BLaER1 treated with 17β-estradiol and CSF1 and Interleukin-3, amounts not matched to agents 10 nM and 100 nM (cell line): ENCODE data around the gene OSBPL5.
"Not testable (repeated sequence)": the region's sequence is repeated elsewhere in the genome, so short reads cannot be mapped to it uniquely, and the experiment has no call there.

Experiments used
- H3K27ac ChIP-seq, 11 experiments: shearing (Covaris generic); formaldehyde crosslinking; 2 replicates each; pipeline ENCODE4 v1.8.1; 2022
- H3K27me3 ChIP-seq, 11 experiments: shearing (Covaris generic); formaldehyde crosslinking; 2 replicates each; pipeline ENCODE4 v1.8.1; 2022
- H3K36me3 ChIP-seq, 11 experiments: shearing (Covaris generic); formaldehyde crosslinking; 2 replicates each; pipeline ENCODE4 v1.8.1; 2022
- H3K4me1 ChIP-seq, 10 experiments: shearing (Covaris generic); formaldehyde crosslinking; 2 replicates each; pipeline ENCODE4 v1.8.1; 2022
- H3K4me2 ChIP-seq, 11 experiments: shearing (Covaris generic); formaldehyde crosslinking; 2 replicates each; pipeline ENCODE4 v1.8.1; 2022
- H3K4me3 ChIP-seq, 10 experiments: shearing (Covaris generic); formaldehyde crosslinking; 2 replicates each; pipeline ENCODE4 v1.8.1; 2022
- H3K9ac ChIP-seq, 11 experiments: shearing (Covaris generic); formaldehyde crosslinking; 2 replicates each; pipeline ENCODE4 v1.8.1; 2022
- H3K9me3 ChIP-seq, 11 experiments: shearing (Covaris generic); formaldehyde crosslinking; replicated peaks in 1 of 11; 2 replicates each; pipeline ENCODE4 v1.8.1; 2022
- H4K20me1 ChIP-seq, 11 experiments: shearing (Covaris generic); formaldehyde crosslinking; 2 replicates each; pipeline ENCODE4 v1.8.1; 2022
- Cebpa-rat ChIP-seq, 11 experiments: shearing (Covaris generic); IDR thresholded peaks; 2 replicates each; pipeline ENCODE4 v1.8.1; 2022

The OSBPL5 gene

DNA sequence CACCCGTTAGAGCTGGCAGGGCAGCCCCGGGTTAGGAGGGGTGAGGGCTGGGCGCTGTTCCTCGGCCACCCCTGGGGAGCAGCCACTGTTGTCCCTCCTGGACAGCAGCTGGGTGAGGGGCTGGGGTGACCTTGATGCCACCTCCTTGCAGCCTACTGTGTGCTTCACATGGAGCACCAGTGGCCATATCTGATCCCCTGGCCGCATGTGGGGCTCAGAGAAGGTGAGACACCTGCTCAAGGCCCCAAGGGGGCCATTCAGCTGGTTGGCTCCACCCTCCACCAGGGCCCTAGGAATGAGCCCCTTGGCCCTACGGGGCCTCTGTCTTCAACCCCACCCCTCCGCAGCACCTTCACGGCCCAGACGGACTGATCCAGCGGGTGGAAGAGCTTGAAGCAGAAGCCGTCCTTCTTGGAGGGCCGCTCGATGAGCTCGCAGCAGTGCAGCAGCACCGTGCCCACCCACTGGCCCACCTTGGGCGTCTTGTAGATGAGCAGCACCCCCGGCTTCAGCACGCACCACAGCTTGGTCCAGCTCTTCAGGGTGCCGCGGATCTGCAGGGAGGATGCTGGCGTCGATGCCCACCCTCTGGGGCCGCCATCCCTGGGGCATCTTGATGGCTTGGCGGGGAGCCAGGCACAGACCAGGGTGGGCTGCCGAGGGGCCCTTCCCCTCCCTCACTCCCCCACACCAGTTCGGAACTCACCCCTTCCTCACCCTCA, 44.9 kb downstream of the OSBPL5 start:
- Histone ChIP-seq H3K27ac (no peak overlapping the region), H3K4me2 (no peak overlapping the region), H4K20me1 (peaks cover 0 to 16% (median 0%) of the 10 kb centered on the region in 11 experiments; a peak in 6 of 22 replicates), H3K4me1 (peaks cover 13 to 30% (median 26%) of the 10 kb centered on the region in 10 experiments), H3K9me3 (peaks cover 41 to 55% (median 51%) of the 10 kb centered on the region in 11 experiments), H3K27me3 (no peaks in the 10 kb centered on the region), H3K36me3 (peaks cover 63 to 92% (median 79%) of the 10 kb centered on the region in 11 experiments), H3K4me3 (no peak overlapping the region), H3K9ac (no peak overlapping the region)
- TF ChIP-seq Cebpa-rat (IDR thresholded peaks at IDR 0.05): no peak

DNA sequence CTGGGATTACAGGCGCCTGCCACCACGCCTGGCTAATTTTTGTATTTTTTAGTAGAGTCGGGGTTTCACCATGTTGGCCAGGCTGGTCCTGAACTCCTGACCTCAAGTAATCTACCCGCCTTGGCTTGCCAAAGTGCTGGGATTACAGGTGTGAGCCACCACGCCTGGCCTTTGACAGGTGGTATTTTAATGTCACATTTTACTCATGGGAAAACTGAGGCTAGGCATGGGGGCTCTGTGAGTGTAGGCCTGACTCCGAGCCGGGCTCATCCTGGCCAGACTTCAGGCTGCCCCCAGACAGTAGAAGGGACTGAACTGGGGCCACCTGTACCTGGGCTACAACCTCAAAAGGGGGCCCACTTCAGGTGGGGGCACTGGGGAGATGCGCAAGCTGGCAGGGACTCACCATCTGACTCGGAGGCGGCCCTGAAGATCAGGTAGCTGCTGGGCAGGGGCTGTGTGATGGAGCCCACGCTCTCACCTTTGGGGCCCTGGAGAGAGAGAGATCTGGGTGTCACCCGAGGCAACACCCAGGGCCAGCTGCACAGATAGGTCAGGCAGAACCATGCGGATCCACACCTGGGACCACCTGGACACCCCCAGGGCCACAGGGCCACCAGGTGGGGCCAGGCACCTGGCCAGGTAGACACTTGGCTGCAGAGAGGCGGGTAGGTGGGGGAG, 45.8 kb downstream of the OSBPL5 start:
- Histone ChIP-seq H3K9ac (no peak overlapping the region), H3K4me3 (no peak overlapping the region), H3K9me3 (peaks cover 51 to 65% (median 60%) of the 10 kb centered on the region in 11 experiments), H3K36me3 (peaks cover 68 to 96% (median 88%) of the 10 kb centered on the region in 11 experiments), H4K20me1 (peaks cover 0 to 8% (median 0%) of the 10 kb centered on the region in 11 experiments; a peak in 4 of 22 replicates), H3K27ac (no peak overlapping the region), H3K4me1 (peaks cover 5 to 21% (median 18%) of the 10 kb centered on the region in 10 experiments), H3K27me3 (no peaks in the 10 kb centered on the region), H3K4me2 (no peak overlapping the region)
- TF ChIP-seq Cebpa-rat (IDR thresholded peaks at IDR 0.05): no peak

DNA sequence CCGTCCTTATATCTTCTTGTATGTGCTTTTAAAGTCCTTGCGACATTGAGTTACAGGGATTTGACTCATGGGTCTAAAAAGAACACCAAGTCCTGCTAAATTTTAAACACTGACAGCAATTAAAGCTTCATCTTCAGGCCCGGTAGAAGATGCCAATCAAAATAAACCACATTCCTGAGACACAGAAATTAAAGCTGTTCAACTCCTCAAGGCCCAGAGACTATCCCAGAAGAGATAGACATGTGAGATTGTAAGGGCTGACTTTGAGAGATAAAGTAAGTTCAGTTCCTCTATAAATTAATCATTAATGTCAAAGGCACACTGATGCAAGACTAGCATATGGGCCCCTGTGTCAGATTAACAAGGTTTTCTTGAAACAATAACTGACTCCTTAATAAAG, 49.8 kb downstream of the OSBPL5 start:
- H3K4me3 ChIP-seq: no peak overlapping the region; a peak in 1 of 20 replicates

DNA sequence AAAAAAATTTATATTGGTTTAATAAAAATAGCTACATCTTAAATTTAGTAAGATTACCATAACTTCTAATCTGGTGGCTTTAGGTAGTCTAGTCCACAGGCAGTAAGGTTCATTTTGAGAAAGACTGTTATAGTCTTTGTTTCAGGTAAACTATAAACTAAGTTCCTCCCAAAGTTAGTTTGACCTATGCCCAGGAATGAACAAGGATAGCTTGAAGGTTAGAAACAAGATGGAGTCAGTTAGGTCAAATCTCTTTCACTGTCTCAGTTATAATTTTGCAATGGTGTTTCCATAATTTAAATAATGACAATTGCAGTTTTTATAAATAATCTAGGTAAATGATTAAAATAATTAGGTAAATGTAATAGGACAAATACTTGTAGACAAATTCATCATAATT, 51.4 kb downstream of the OSBPL5 start:
- Histone ChIP-seq H3K4me1 (peaks cover 4 to 26% (median 14%) of the 10 kb centered on the region in 10 experiments; a peak in 12 of 20 replicates), H3K36me3 (peaks cover 31 to 80% (median 66%) of the 10 kb centered on the region in 11 experiments), H3K9me3 (peaks cover 54 to 67% (median 61%) of the 10 kb centered on the region in 11 experiments)
- H3K27ac ChIP-seq, H3K9ac ChIP-seq, H4K20me1 ChIP-seq, H3K27me3 ChIP-seq, H3K4me3 ChIP-seq, H3K4me2 ChIP-seq: not testable (repeated sequence)

More for the DNA sequence above, 49.8 kb downstream of the OSBPL5 start:
- Histone ChIP-seq H3K4me2 (no peak overlapping the region), H3K4me1 (peaks cover 4 to 26% (median 14%) of the 10 kb centered on the region in 10 experiments; a peak in 12 of 20 replicates), H3K36me3 (peaks cover 46 to 90% (median 78%) of the 10 kb centered on the region in 11 experiments), H3K27me3 (no peaks in the 10 kb centered on the region), H3K9me3 (peaks cover 62 to 84% (median 73%) of the 10 kb centered on the region in 11 experiments), H3K9ac (no peak overlapping the region), H4K20me1 (no peaks in the 10 kb centered on the region), H3K27ac (no peak overlapping the region)
- TF ChIP-seq Cebpa-rat (IDR thresholded peaks at IDR 0.05): no peak

DNA sequence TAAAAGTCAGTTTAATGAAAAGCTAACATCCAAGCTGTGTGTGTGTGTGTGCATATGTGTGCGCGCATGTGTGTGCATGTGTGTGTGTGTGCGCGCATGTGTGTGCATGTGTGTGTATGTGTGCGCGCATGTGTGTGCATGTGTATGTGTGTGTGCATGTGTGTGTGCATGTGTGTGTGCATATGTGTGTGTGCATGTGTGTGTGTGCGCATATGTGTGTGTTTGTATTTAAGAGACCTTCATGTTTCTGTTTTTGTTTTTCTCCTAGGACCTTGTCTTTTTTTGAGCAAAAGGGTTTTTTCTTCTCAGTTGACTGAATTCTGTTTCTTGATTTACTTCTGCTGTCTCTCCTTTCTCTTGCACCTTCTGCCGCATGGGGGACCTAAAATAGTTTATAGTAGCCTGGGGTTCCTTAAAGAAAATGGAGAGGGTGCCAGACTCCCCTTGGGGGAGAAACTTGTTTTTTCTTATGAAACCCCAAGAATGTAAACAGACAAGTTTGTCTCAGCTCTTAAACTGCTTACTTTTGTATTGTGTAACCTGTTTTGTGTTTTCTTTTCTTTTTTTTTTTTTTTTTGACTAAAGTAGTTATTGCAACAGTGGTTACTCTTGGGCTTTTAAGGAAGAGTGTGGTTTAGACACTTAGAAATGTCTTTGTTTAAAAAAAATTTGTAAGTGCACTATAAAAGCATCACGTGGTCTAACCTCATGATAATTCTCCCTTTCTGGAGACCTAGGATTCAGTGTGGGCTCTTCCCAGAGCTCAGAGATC, 53.0 kb downstream of the OSBPL5 start:
- Histone ChIP-seq H3K27me3 (no peaks in the 10 kb centered on the region), H3K4me3 (no peak overlapping the region), H3K27ac (peak overlapping the region in 3 of 11 experiments; percentile 25 to 52 (median 43); a peak in 2 of 22 replicates), H4K20me1 (no peaks in the 10 kb centered on the region), H3K4me1 (peaks cover 13 to 29% (median 21%) of the 10 kb centered on the region in 10 experiments), H3K9ac (no peak overlapping the region), H3K36me3 (peaks cover 20 to 65% (median 53%) of the 10 kb centered on the region in 11 experiments), H3K9me3 (peaks cover 38 to 52% (median 46%) of the 10 kb centered on the region in 11 experiments), H3K4me2 (peak overlapping the region in 4 of 11 experiments; percentile 19 to 53 (median 29); a peak in 6 of 22 replicates)
- TF ChIP-seq Cebpa-rat (IDR thresholded peaks at IDR 0.05): 0 out of 22 replicates have a peak, but pooled peaks of 1 of the 11 experiments have one; percentile 11

DNA sequence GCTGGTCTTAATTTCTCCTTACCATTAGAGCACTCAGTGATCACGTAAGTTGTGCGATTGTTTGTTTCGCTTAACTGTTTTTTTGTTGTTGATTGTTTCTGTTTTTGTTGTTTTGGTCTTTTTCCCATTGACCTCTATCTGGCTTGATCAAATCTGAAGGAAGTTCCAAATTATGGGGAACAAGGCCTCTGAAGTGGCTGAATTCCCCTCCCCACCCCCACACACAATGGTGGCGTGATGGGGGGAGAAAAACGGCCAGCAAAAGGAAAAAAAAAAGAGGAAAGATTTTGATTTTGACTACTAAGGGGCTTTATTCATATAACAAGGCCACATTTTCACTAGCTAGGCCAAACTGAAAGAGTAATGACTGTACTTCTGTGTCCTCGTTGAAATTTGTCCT, 53.6 kb downstream of the OSBPL5 start:
- Histone ChIP-seq H3K27me3 (no peaks in the 10 kb centered on the region), H3K4me2 (peak overlapping the region in 3 of 11 experiments; percentile 1 to 53 (median 12); a peak in 5 of 22 replicates), H4K20me1 (0 out of 22 replicates have a peak, but pooled peaks cover 0 to 5% (median 0%) of the 10 kb centered on the region in 11 experiments), H3K27ac (no peak overlapping the region), H3K4me3 (no peak overlapping the region), H3K9ac (no peak overlapping the region), H3K36me3 (peaks cover 15 to 65% (median 48%) of the 10 kb centered on the region in 11 experiments), H3K9me3 (peaks cover 32 to 45% (median 39%) of the 10 kb centered on the region in 11 experiments), H3K4me1 (peaks cover 19 to 35% (median 27%) of the 10 kb centered on the region in 10 experiments)
- TF ChIP-seq Cebpa-rat (IDR thresholded peaks at IDR 0.05): no peak

DNA sequence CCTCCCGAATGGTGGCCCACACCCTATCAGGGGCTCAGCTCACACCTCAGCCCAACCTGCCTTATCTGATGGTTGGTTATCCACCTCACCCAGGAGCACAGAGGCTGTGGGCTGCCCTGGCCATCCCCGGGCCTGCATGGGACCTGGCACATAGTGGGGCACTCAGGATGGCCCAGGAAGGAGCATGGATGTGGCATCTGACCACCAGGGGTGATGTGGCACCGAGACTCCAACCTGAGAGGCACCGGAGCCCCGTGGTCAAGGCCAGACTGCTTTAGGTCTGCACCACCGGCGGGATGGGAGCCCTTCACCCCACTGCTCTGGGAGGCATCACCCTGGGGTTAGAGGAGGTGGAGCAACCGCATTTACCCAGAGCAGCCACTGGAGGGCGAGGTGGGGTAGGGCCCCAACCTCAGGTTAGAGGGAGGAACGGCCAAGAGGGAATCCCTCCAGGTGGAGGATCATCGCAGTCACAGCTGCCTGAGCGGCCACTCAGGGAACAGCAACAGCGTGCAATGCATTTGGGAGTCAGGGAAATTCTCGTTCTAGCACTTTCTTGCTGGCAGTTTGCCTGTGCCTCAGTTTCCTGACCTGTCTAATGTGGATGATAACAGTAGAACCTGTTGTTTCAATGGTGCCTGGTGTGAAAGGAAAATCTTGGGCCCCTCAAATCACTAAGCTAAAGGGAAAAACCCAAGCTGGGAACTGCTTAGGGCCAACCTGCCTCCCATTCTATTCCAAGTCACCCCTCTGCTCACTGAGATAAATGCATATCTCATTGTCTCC, 55.0 kb downstream of the OSBPL5 start:
- Histone ChIP-seq H3K4me1 (peaks cover 28 to 47% (median 39%) of the 10 kb centered on the region in 10 experiments), H3K4me2 (no peak overlapping the region), H3K9ac (no peak overlapping the region), H3K27ac (no peak overlapping the region), H3K36me3 (peaks cover 4 to 53% (median 35%) of the 10 kb centered on the region in 11 experiments), H4K20me1 (peaks cover 0 to 13% (median 0%) of the 10 kb centered on the region in 11 experiments; a peak in 2 of 22 replicates), H3K4me3 (no peak overlapping the region), H3K9me3 (peaks cover 20 to 32% (median 26%) of the 10 kb centered on the region in 11 experiments), H3K27me3 (no peaks in the 10 kb centered on the region)
- no peak for TF ChIP-seq Cebpa-rat (IDR thresholded peaks at IDR 0.05)

DNA sequence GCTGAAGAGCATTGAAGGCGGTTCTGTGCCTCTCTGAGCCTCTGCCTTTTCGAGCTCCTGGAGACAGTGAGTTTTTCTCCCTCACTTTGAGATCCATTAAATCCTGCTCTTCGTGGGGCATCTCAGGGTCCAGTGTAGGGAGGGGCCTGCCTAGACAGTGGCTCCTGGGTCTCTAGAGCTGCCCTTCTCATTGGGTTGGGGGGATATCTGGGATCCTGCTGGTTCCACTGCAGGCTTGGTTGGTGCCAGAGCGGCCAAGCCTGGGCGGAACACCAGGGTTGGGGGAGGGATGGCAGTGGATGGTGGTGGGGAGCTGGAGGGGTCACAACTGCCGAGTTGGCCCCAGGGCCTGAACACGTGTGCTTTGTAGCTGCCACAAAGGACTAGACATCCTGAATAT, 55.7 kb downstream of the OSBPL5 start:
- no peak for TF ChIP-seq Cebpa-rat (IDR thresholded peaks at IDR 0.05)
- H3K4me1 ChIP-seq: peaks cover 28 to 49% (median 44%) of the 10 kb centered on the region in 10 experiments
- no peak overlapping the region for H3K4me2 ChIP-seq
- peaks cover 0 to 46% (median 28%) of the 10 kb centered on the region in 11 experiments; a peak in 20 of 22 replicates for H3K36me3 ChIP-seq
- no peaks in the 10 kb centered on the region for H3K27me3 ChIP-seq
- H4K20me1 ChIP-seq: peaks cover 0 to 20% (median 0%) of the 10 kb centered on the region in 11 experiments; a peak in 4 of 22 replicates
- H3K9ac ChIP-seq: no peak overlapping the region; a peak in 1 of 22 replicates
- no peak overlapping the region for H3K4me3 ChIP-seq
- no peak overlapping the region for H3K27ac ChIP-seq
- peaks cover 13 to 25% (median 19%) of the 10 kb centered on the region in 11 experiments for H3K9me3 ChIP-seq
